ENCODE data around the gene SYT14. TPM values are rescaled to one million over a fixed set of nuclear protein-coding genes. Genes with fewer than 3 reads are reported as not detected.

SYT14 gene
- total and polyA plus RNA-seq, 7 donors = under 0.01 to 0.71 (median 0.22) TPM; not detected in 1

DNA sequence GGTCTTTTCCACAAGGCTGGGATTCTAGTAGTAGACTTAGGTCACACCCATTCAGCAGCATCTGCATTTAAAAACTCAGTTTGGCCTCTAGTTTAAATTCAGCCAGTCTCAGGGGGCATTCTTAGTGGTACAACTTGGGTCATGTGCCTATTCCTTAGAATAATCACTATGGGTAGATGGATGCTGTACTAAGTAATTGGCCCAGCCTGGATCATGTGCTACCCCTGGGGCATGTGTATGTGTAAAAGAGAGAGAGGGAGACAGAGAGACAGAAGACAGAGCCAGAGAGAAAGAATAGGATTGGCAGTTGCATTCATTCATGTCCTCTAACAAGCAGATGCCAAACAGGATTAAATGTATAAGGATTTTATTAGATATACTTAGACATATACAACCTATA is 13.6 kb upstream of the SYT14 start:
- TF ChIP-seq POLR2AphosphoS5 (IDR thresholded peaks at IDR 0.05) = no peak
- no peak for TF ChIP-seq EP300 (IDR thresholded peaks at IDR 0.05)
- TF ChIP-seq, protein P1, sequence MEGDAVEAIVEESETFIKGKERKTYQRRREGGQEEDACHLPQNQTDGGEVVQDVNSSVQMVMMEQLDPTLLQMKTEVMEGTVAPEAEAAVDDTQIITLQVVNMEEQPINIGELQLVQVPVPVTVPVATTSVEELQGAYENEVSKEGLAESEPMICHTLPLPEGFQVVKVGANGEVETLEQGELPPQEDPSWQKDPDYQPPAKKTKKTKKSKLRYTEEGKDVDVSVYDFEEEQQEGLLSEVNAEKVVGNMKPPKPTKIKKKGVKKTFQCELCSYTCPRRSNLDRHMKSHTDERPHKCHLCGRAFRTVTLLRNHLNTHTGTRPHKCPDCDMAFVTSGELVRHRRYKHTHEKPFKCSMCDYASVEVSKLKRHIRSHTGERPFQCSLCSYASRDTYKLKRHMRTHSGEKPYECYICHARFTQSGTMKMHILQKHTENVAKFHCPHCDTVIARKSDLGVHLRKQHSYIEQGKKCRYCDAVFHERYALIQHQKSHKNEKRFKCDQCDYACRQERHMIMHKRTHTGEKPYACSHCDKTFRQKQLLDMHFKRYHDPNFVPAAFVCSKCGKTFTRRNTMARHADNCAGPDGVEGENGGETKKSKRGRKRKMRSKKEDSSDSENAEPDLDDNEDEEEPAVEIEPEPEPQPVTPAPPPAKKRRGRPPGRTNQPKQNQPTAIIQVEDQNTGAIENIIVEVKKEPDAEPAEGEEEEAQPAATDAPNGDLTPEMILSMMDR (IDR thresholded peaks at IDR 0.05) = no peak
- no peak for TF ChIP-seq POLR2A (IDR thresholded peaks at IDR 0.05)
- H3K4me3 ChIP-seq = no peak overlapping the region
- H3K27ac ChIP-seq = no peak overlapping the region
- no peaks in the 10 kb centered on the region for H3K27me3 ChIP-seq
- H3K9me3 ChIP-seq = peaks cover 0 to 6% (median 0%) of the 10 kb centered on the region in 4 donors
- no peaks in the 10 kb centered on the region for H3K36me3 ChIP-seq
- no peak for DNase-seq
- intact Hi-C loops (cut with DNase I) = no loop called here
- H3K4me1 ChIP-seq = no peaks in the 10 kb centered on the region

DNA sequence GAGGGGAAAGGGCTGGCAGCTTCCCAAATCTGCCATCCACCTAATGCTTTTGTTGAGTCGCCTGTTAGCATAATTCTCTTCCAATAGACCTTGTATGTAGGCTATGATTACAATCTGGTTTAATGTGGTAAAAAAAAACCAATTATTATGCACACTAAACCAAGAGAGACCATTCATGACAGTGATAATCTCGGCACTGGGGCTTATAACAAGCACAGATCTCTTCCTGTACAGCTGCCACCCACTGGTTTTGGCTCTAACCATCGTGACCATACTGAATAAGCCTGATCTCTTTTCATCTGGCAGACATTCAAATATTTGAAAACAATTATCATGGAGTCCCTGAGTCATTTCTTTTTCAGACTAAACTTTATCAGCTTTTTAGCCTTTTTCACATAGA is 12.0 kb upstream of the SYT14 start:
- Histone ChIP-seq H3K27me3 (no peaks in the 10 kb centered on the region), H3K4me3 (no peak overlapping the region), H3K9me3 (no peaks in the 10 kb centered on the region), H3K4me1 (no peaks in the 10 kb centered on the region), H3K36me3 (no peaks in the 10 kb centered on the region), H3K27ac (no peak overlapping the region)
- WGBS, 2 donors = 24 to 38% methylated on average over 3 of the region's 3 CpGs
- DNase-seq = no peak
- intact Hi-C loops (cut with DNase I) = no loop called here
- TF ChIP-seq EP300 (IDR thresholded peaks at IDR 0.05) = no peak
- TF ChIP-seq POLR2A (IDR thresholded peaks at IDR 0.05) = no peak
- TF ChIP-seq POLR2AphosphoS5 (IDR thresholded peaks at IDR 0.05) = no peak
- TF ChIP-seq, protein P1 (IDR thresholded peaks at IDR 0.05) = no peak

DNA sequence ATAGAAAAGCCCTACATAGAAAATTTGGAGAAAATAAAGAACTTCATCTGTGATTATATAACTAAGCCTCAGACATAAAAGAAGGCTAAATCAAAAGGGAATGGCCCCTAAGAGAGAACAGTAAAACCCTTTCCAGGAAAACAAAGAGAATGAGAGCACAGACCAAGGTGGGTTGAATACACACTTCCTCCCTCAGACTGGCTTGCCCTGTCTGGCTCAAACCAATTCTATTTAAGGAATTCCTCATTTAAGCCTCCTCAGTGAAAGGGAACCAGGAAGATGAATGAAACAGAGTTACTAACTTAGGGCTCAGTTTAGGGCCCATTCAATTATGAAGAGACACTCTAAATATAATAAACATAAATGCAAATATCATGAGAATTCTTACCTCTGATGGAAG is 10.6 kb upstream of the SYT14 start:
- no peak overlapping the region for H3K4me3 ChIP-seq
- no peaks in the 10 kb centered on the region for H3K27me3 ChIP-seq
- H3K27ac ChIP-seq = no peak overlapping the region
- TF ChIP-seq, protein P1 (IDR thresholded peaks at IDR 0.05) = no peak
- TF ChIP-seq EP300 (IDR thresholded peaks at IDR 0.05) (no peak), POLR2AphosphoS5 (IDR thresholded peaks at IDR 0.05) (no peak), POLR2A (IDR thresholded peaks at IDR 0.05) (no peak)
- no peaks in the 10 kb centered on the region for H3K36me3 ChIP-seq
- no peaks in the 10 kb centered on the region for H3K4me1 ChIP-seq
- no peak for DNase-seq
- intact Hi-C loops (cut with DNase I) = no loop called here
- no peaks in the 10 kb centered on the region for H3K9me3 ChIP-seq

DNA sequence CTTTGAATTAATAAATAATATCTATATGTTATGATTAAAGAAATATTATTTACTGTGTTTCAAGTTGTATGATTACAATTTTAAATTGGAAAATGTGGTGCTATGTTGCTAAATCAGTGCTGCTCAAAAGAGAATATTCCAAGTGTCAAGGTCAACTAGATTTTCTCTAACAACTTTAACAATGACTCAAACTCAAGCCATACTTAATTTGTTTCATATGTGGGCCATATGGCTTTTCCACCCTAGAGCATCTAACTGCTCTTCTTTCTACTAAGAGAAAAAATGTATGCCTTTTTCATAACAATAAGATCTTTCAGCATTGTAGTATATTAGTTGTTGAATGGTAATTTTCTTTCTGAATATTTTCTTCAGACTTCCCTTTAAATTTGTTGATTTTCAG is 8.3 kb upstream of the SYT14 start:
- Histone ChIP-seq H3K4me1 (no peaks in the 10 kb centered on the region), H3K36me3 (no peaks in the 10 kb centered on the region), H3K9me3 (no peaks in the 10 kb centered on the region), H3K27ac (no peak overlapping the region), H3K27me3 (peaks cover 0 to 9% (median 0%) of the 10 kb centered on the region in 3 donors), H3K4me3 (no peak overlapping the region)
- TF ChIP-seq POLR2A (IDR thresholded peaks at IDR 0.05) (no peak), POLR2AphosphoS5 (IDR thresholded peaks at IDR 0.05) (no peak), EP300 (IDR thresholded peaks at IDR 0.05) (no peak)
- TF ChIP-seq, protein P1 (IDR thresholded peaks at IDR 0.05) = no peak
- no peak for DNase-seq
- intact Hi-C loops (cut with DNase I) = no loop called here

DNA sequence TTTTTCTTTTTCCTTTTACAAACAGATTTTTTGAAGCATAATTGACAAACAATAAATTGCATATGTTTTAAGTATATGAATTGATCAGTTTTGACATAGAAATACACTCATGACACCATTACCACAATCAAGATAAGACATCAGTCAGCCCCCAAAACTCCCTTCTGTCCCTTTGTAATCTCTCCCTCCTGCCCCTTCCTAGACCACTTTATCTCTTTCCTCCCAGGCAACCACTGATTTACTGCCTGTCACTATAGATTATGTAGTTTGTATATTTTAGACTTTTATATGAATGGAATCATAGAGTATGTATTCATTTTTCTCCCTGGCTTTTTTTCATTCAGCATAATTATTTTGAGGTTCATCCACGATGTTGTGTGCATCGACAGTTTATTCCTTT is 6.9 kb upstream of the SYT14 start:
- 56 to 75% methylated on average over 2 of the region's 2 CpGs for WGBS, 2 donors
- Histone ChIP-seq H3K27me3 (peaks cover 0 to 9% (median 0%) of the 10 kb centered on the region in 3 donors), H3K36me3 (no peaks in the 10 kb centered on the region), H3K4me3 (no peak overlapping the region), H3K4me1 (no peaks in the 10 kb centered on the region), H3K9me3 (peaks cover 0 to 3% (median 0%) of the 10 kb centered on the region in 4 donors), H3K27ac (no peak overlapping the region)
- TF ChIP-seq, protein P1 (IDR thresholded peaks at IDR 0.05) = no peak
- no peak for TF ChIP-seq POLR2AphosphoS5 (IDR thresholded peaks at IDR 0.05)
- TF ChIP-seq POLR2A (IDR thresholded peaks at IDR 0.05) = no peak
- no peak for TF ChIP-seq EP300 (IDR thresholded peaks at IDR 0.05)
- intact Hi-C loops (cut with DNase I) = no loop called here
- DNase-seq = no peak
